ENCODE results near the gene TMEM35B.
"Not testable (repeated sequence)": the region's sequence is repeated elsewhere in the genome, so short reads cannot be mapped to it uniquely, and the experiment has no call there.

TMEM35B gene

DNA sequence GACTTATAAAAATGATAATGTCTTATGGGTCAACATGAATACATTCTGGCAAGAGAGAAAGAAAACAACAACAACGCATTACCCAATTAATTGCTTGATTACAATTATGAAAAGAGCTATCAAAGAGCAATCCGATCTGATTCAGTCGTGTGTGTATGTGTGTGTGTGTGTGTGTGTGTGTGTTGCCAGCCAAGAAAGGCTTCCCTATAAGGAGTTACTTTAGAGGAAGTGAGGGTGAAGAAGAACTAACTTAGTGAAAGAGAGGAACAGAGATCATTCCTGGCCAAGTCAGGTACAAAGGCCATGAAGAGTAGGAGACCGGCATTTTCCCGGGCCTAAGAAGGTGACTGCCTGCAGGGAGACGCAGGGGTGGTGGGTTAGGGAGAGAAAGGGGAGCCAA lies 9.4 kb downstream of the TMEM35B start:
- DNase-seq (ENCODE audit: low read depth): no peak

DNA sequence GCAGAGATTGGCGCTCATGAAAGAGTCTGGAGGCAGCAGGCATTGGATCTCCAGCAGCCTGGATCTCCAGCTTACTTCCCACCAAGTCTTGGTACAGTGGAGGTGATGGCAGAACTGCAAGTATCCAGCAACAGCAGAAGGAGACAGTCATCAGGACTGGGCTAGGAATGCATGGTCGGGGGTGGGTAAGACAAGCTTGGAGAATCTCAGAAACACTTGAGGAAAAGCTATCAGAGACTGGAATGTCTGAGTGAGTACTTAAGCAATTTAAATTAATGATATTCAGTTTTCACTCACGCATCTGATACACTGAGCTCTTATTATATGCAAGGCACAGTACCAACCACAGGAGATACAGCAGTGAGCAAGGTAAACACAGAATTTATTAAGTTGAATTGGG lies 9.8 kb downstream of the TMEM35B start:
- no peak for DNase-seq (ENCODE audit: low read depth)

GRCh38 chr1:34974626-34975025 lies 10.5 kb downstream of the TMEM35B start:
- DNase-seq (ENCODE audit: low read depth): no peak

DNA sequence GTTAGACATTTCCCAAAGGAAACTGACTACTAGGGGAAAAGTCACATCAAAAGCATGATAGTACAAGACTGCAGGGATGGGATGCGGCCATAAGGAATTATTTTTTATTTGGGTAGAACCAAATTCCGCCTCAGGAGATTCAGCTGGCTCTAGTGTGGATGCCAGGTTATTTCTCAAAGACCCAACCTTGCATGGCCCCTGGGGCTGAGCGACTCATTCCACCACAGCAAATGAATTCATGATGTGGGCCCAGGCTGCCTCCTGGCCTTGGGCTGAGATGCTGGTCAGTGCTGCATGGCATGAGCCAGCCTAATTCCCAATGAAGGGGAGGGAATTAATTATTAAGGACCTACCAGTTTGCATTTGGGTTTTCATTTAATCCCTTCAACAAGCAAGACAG lies 11.8 kb downstream of the TMEM35B start:
- DNase-seq (ENCODE audit: low read depth): no peak

DNA sequence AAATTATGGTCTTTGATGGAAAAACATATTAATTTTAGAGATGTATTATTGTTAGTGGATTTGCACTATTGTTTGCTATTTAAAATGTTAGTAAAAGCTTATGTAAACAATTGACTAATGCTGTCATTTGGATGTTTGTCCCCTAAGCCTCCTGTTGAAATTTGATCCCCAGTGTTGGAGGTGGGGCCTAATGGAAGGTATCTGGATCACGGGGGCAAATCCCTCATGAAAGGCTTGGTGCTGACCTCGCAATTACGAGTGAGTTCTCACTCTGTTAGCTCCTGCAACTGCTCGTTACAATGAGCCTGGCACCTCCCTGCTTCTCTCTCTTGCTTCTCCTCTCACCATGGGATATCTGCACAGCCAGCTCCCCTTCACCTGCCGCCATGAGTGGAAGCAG lies 14.3 kb downstream of the TMEM35B start:
- no peak for DNase-seq (ENCODE audit: low read depth)

- DNase-seq (ENCODE audit: low read depth): no peak
Observed at GRCh38 chr1:34970220-34970735, 14.9 kb downstream of the TMEM35B start.

DNA sequence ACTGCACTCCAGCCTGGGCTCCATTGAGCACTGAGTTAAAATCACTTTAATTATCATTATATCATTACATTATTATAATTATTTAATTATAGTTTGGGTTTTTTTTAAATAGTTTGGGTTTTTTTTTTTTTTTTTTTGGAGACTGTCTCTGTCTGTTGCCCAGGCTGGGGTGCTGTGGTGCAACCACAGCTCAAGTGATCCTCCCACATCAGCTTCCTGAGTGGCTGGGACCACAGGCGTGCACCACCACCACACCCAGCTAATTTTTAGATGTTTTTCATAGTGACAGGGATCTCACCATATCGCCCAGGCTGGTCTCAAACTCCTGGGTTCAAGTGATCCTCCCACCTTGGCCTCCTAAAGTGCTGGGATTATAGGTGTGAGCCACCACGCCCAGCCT lies 16.9 kb downstream of the TMEM35B start:
- not testable (repeated sequence) for DNase-seq (ENCODE audit: low read depth)

- DNase-seq (ENCODE audit: low read depth): not testable (repeated sequence)
Observed at GRCh38 chr1:34967672-34968071, 17.5 kb downstream of the TMEM35B start.

DNA sequence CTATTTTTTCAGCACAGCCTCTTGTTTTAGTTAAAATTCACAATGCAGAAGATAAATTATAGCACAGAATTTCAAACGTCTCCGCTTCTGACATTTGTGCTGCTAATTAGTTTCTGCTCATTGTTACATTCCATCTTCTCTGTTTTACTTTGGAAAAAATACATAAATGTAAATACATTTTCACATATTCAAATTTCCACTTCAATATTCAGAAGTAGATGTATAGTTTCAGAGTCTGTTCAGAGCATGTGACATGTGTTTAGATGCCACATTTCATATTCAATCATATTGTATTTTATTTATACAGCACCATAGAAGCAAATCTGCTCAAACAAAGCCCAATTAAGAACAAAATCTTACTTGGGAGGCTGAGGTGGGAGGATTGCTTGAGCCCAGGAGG lies 19.6 kb downstream of the TMEM35B start:
- DNase-seq (ENCODE audit: low read depth): no peak

GRCh38 chr1:34950428-34950827 lies 34.7 kb downstream of the TMEM35B start:
- DNase-seq (ENCODE audit: low read depth): no peak

GRCh38 chr1:34948739-34949138 lies 36.4 kb downstream of the TMEM35B start:
- not testable (repeated sequence) for DNase-seq (ENCODE audit: low read depth)

DNA sequence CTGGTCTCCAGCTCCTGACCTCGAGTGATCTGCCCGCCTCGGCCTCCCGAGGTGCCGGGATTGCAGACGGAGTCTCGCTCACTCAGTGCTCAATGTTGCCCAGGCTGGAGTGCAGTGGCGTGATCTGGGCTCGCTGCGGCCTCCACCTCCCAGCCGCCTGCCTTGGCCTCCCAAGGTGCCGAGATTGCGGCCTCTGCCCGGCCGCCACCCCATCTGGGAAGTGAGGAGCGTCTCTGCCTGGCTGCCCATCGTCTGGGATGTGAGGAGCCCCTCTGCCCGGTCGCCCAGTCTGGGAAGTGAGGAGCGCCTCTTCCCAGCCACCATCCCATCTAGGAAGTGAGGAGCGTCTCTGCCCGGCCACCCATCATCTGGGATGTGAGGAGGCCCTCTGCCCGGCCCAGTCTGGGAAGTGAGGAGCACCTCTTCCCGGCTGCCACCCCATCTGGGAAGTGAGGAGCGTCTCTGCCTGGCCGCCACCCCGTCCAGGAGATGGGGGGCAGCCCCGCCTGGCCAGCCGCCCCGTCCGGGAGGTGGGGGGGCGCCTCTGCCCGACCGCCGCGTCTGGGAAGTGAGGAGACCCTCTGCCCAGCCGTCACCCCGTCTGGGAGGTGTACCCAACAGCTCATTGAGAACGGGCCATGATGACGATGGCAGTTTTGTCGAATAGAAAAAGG lies 37.4 kb downstream of the TMEM35B start:
- DNase-seq (ENCODE audit: low read depth): not testable (repeated sequence)

- DNase-seq (ENCODE audit: low read depth): no peak
Observed at GRCh38 chr1:34946211-34946610, 38.9 kb downstream of the TMEM35B start.

DNA sequence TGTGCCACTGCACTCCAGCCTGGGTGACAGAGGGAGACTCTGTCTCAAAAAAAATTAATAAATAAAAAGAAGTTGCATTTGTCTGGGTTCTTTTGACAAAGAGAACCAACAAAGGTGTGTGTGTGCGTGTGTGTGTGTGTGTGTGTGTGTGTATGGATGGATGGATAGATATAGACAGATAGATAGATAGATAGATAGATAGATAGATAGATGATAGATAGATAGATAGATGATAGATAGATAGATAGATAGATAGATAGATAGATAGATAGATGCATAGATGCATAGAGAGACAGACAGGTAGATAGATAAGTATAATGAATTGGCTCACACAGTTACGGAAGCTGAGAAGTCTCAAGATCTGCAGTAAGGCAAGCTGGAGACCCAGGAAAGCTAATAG lies 43.3 kb downstream of the TMEM35B start:
- not testable (repeated sequence) for DNase-seq (ENCODE audit: low read depth)

All from fibroblast of the conjunctiva (primary cell).